Sigmoid colon (tissue), 7 donors: ENCODE data around the gene ZNF789. TPM values are rescaled to one million over a fixed set of nuclear protein-coding genes. Genes with fewer than 3 reads are reported as not detected.
A peak's percentile ranks its signal among the peaks of the same experiment; 100 is the strongest.
"Not testable (repeated sequence)": the region's sequence is repeated elsewhere in the genome, so short reads cannot be mapped to it uniquely, and the experiment has no call there.

Source experiments
- DNase-seq: peaks from one replicate; pipeline ENCODE4 v3.0.0-alpha.2; 2019
- H3K27ac ChIP-seq, 4 donors: fragments of 200-600 bp; sonication (generic); one replicate each; pipeline ENCODE4 v1.5.1; 2016 to 2019; ENCODE audit warnings: mild to moderate bottlenecking in 1 of 4
- H3K27me3 ChIP-seq, 3 donors: fragments of 200-600 bp; sonication (generic); one replicate each; pipeline ENCODE4 v1.5.1; 2019; ENCODE audit warnings: mild to moderate bottlenecking in 1 of 3
- H3K36me3 ChIP-seq, 4 donors: fragments of 200-600 bp; sonication (generic); one replicate each; pipeline ENCODE4 v1.5.1; 2016 to 2019
- H3K4me1 ChIP-seq, 4 donors: fragments of 200-600 bp; sonication (generic); one replicate each; pipeline ENCODE4 v1.5.1; 2017 to 2019
- H3K4me3 ChIP-seq, 4 donors: fragments of 200-600 bp; sonication (generic); one replicate each; pipeline ENCODE4 v1.5.1; 2017 to 2019; ENCODE audit warnings: mild to moderate bottlenecking in 2 of 4, moderate library complexity in 1 of 4
- H3K9me3 ChIP-seq, 4 donors: fragments of 200-600 bp in 3 of 4; sonication (generic) in 3 of 4; one replicate each; pipeline versions ENCODE4 v1.5.1 to v1.6.1; 2013 to 2019
- CTCF ChIP-seq, 4 experiments: fragments of 450-650 bp in 3 of 4; fragments of 200-600 bp in 1 of 4; IDR thresholded peaks; one replicate each; pipeline ENCODE4 v1.5.1; 2016 to 2019; ENCODE audit warnings: antibody characterized with exemption in 4 of 4, mild to moderate bottlenecking in 3 of 4, moderate library complexity in 2 of 4
- EP300 ChIP-seq, 4 donors: sonication (generic); formaldehyde crosslinking; IDR thresholded peaks; one replicate each; pipeline ENCODE4 v1.6.1; 2017; ENCODE audit warnings: antibody characterized with exemption in 4 of 4
- POLR2A ChIP-seq, 2 donors: fragments of 450-650 bp; IDR thresholded peaks; one replicate each; pipeline ENCODE4 v1.6.1; 2016; ENCODE audit warnings: antibody characterized with exemption in 2 of 2, mild to moderate bottlenecking in 2 of 2, moderate library complexity in 2 of 2
- POLR2AphosphoS5 ChIP-seq, 4 donors: sonication (generic); formaldehyde crosslinking; IDR thresholded peaks; one replicate each; pipeline ENCODE4 v1.6.1; 2017; ENCODE audit warnings: antibody characterized with exemption in 4 of 4
- WGBS, 2 donors: extraction: QIAGEN DNeasy Blood & Tissue Kit; methylation state at CpG; one replicate each; pipeline ENCODE4 v1.1.7; 2013; 5-methylcytosine and 5-hydroxymethylcytosine counted together
- intact Hi-C: fragments of 100-400 bp; cut with DNase I; formaldehyde crosslinking; loops from one replicate; pipeline ENCODE4 v1.15.1; 2023
- polyA plus RNA-seq, 3 donors: library from polyadenylated mRNA; stranded (reverse); fragments of 200-250 nt; gene quantifications; one replicate each; pipeline ENCODE4 v1.2.3, GENCODE V29; 2013
- total RNA-seq, 4 donors: library from RNA; depleted of rRNA; stranded (reverse); fragments of >200 nt; gene quantifications; one replicate each; pipeline ENCODE4 v1.1.0, GENCODE V29; 2016
- donor health status: healthy with polysubstance abuse.
- donor health status: Bipolar disorder and iron deficiency.
- donor health status: healthy.

ZNF789 gene
- total and polyA plus RNA-seq, 7 donors: 3.7 to 17.4 (median 6.4) TPM

- peak overlapping the region; percentile 96 to 98 (median 97) for H3K27ac ChIP-seq
- no peak for DNase-seq
- H3K4me1 ChIP-seq: peaks cover 0 to 41% (median 31%) of the 10 kb centered on the region in 4 donors
- intact Hi-C loops: no loop called here
- peaks cover 16 to 43% (median 23%) of the 10 kb centered on the region in 4 donors for H3K36me3 ChIP-seq
- peaks cover 0 to 5% (median 3%) of the 10 kb centered on the region in 4 donors for H3K9me3 ChIP-seq
- WGBS, 2 donors: 0% methylated on average over 14 of the region's 14 CpGs
- no peaks in the 10 kb centered on the region for H3K27me3 ChIP-seq
- H3K4me3 ChIP-seq: peak overlapping the region; percentile 83 to 88 (median 86)
- TF ChIP-seq POLR2AphosphoS5 (IDR thresholded peaks at IDR 0.05) (no peak), EP300 (IDR thresholded peaks at IDR 0.05) (no peak), POLR2A (IDR thresholded peaks at IDR 0.05) (no peak), CTCF (IDR thresholded peaks at IDR 0.05) (no peak)
Measured at GRCh38 chr7:99499371-99499720, 26.7 kb downstream of the ZNF789 start.

GRCh38 chr7:99499721-99500636, 27.3 kb downstream of the ZNF789 start, which contains the start of gene ZNF394:
Gene ZNF394 (minus strand): TSS chr7:99500281. CDS start chr7:99500093, 188 bp downstream.
- peak within 1 kb of the TSS; percentile 96 to 98 (median 97) for H3K27ac ChIP-seq
- peak; percentile 87 to 95 (median 90) for TF ChIP-seq POLR2AphosphoS5 (IDR thresholded peaks at IDR 0.05)
- TF ChIP-seq POLR2A (IDR thresholded peaks at IDR 0.05): peak; percentile 79 to 80
- peak in 1 of 4 donors; percentile 63 for TF ChIP-seq EP300 (IDR thresholded peaks at IDR 0.05)
- no peak for TF ChIP-seq CTCF (IDR thresholded peaks at IDR 0.05)
- H3K4me3 ChIP-seq: peak within 1 kb of the TSS; percentile 83 to 88 (median 86)
- WGBS, 2 donors: 0% methylated on average over 68 of the region's 68 CpGs
- H3K4me1 ChIP-seq: peaks cover 0 to 41% (median 31%) of the 10 kb centered on the region in 4 donors
- no peaks in the 10 kb centered on the region for H3K27me3 ChIP-seq
- intact Hi-C loops: loop anchor here (5.0 to 10.0 kb wide), 2 partner anchors 117 to 355 kb away; partner anchors contain the start of genes SMURF1 and ZSCAN25
- no peaks in the 10 kb centered on the region for H3K9me3 ChIP-seq
- peaks cover 11 to 36% (median 17%) of the 10 kb centered on the region in 4 donors for H3K36me3 ChIP-seq
- peak; percentile 95 for DNase-seq

GRCh38 chr7:99500637-99501009, 27.9 kb downstream of the ZNF789 start:
- Histone ChIP-seq H3K27me3 (no peaks in the 10 kb centered on the region), H3K27ac (peak overlapping the region; percentile 96 to 98 (median 97)), H3K9me3 (no peaks in the 10 kb centered on the region), H3K4me3 (peak overlapping the region; percentile 83 to 88 (median 86)), H3K4me1 (peaks cover 0 to 43% (median 33%) of the 10 kb centered on the region in 4 donors), H3K36me3 (peaks cover 7 to 30% (median 14%) of the 10 kb centered on the region in 4 donors)
- no peak for TF ChIP-seq POLR2A (IDR thresholded peaks at IDR 0.05)
- TF ChIP-seq CTCF (IDR thresholded peaks at IDR 0.05): no peak
- TF ChIP-seq POLR2AphosphoS5 (IDR thresholded peaks at IDR 0.05): no peak
- TF ChIP-seq EP300 (IDR thresholded peaks at IDR 0.05): no peak
- DNase-seq: peak; percentile 56
- 51 to 54% methylated on average over 16 of the region's 16 CpGs for WGBS, 2 donors
- intact Hi-C loops: loop anchor here (5.0 to 10.0 kb wide), 2 partner anchors 117 to 356 kb away; partner anchors contain the start of genes SMURF1 and ZSCAN25

- 96% methylated on average over 12 of the region's 12 CpGs for WGBS, 2 donors
- H3K4me1 ChIP-seq: peaks cover 0 to 49% (median 39%) of the 10 kb centered on the region in 4 donors
- peak; percentile 57 for DNase-seq
- not testable (repeated sequence) for H3K27me3 ChIP-seq, H3K9me3 ChIP-seq, H3K4me3 ChIP-seq
- intact Hi-C loops: loop anchor here (5.0 to 10.0 kb wide), 2 partner anchors 116 to 356 kb away; partner anchors contain the start of genes SMURF1 and ZSCAN25
- H3K27ac ChIP-seq: peak overlapping the region in 3 of 4 donors; percentile 96 to 98 (median 97)
- peaks cover 5 to 24% (median 8%) of the 10 kb centered on the region in 4 donors for H3K36me3 ChIP-seq
Measured at GRCh38 chr7:99501236-99501635, 28.5 kb downstream of the ZNF789 start.

GRCh38 chr7:99504281-99504602, 31.6 kb downstream of the ZNF789 start:
- peaks cover 0 to 49% (median 35%) of the 10 kb centered on the region in 4 donors for H3K4me1 ChIP-seq
- WGBS, 2 donors: 8% methylated on average over 19 of the region's 19 CpGs
- peak overlapping the region; percentile 59 to 81 (median 65) for H3K4me3 ChIP-seq
- peak overlapping the region; percentile 84 to 95 (median 90) for H3K27ac ChIP-seq
- intact Hi-C loops: loop anchor here (2.0 to 10.0 kb wide), 4 partner anchors 31 to 359 kb away; partner anchors contain the start of genes SMURF1, ZNF655, ZNF789 and ZSCAN25
- no peaks in the 10 kb centered on the region for H3K36me3 ChIP-seq
- TF ChIP-seq EP300 (IDR thresholded peaks at IDR 0.05): no peak
- TF ChIP-seq POLR2A (IDR thresholded peaks at IDR 0.05): peak in 1 of 2 donors; percentile 10
- peak in 1 of 4 donors; percentile 50 for TF ChIP-seq POLR2AphosphoS5 (IDR thresholded peaks at IDR 0.05)
- H3K27me3 ChIP-seq: no peaks in the 10 kb centered on the region
- no peaks in the 10 kb centered on the region for H3K9me3 ChIP-seq
- no peak for DNase-seq
